Panc1 (cell line): Measurements from ENCODE around the gene ZNF132.

Source experiments
- POLR2AphosphoS5 ChIP-seq: IDR thresholded peaks from 2 replicates; pipeline ENCODE4 v1.6.1; 2012; ENCODE audit warnings: mild to moderate bottlenecking, low read depth, low read length, moderate library complexity
- TCF7L2 ChIP-seq: IDR thresholded peaks from 2 replicates; pipeline ENCODE4 v1.6.1; 2011; ENCODE audit warnings: mild to moderate bottlenecking, low read depth, low read length, inconsistent platforms
- TF ChIP-seq, protein P1 (sequence below): fragments of 450-650 bp; IDR thresholded peaks from 2 replicates; pipeline ENCODE4 v1.5.1; 2017; ENCODE audit warnings: mild to moderate bottlenecking

DNA sequence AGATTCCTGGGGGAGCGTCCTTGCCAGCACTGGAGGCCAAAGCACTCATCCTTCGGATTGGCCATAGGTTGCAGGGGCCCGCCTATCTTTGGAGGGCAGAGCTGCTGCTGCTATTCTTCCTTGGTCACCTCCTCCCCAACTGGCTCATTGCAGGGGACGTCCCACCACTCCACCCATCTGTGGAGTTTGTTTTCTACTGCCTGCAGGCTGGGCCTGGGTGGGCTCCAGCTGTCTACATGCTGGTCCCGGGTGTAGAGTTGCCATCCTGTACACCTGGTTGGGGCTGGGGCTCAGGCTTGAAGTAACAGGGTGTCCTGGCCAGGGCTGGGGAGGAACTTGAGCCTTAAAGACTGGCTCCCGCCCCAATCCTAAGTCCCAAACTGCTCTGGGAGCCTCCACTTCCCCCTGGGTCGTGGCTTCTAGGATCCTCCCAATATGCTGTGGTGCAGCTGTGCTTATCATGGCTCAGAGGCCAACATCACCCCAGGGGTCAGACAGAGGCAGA, 42.4 kb downstream of the ZNF132 start:
- TF ChIP-seq, protein P1, sequence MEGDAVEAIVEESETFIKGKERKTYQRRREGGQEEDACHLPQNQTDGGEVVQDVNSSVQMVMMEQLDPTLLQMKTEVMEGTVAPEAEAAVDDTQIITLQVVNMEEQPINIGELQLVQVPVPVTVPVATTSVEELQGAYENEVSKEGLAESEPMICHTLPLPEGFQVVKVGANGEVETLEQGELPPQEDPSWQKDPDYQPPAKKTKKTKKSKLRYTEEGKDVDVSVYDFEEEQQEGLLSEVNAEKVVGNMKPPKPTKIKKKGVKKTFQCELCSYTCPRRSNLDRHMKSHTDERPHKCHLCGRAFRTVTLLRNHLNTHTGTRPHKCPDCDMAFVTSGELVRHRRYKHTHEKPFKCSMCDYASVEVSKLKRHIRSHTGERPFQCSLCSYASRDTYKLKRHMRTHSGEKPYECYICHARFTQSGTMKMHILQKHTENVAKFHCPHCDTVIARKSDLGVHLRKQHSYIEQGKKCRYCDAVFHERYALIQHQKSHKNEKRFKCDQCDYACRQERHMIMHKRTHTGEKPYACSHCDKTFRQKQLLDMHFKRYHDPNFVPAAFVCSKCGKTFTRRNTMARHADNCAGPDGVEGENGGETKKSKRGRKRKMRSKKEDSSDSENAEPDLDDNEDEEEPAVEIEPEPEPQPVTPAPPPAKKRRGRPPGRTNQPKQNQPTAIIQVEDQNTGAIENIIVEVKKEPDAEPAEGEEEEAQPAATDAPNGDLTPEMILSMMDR, result no peak
- no peak for TF ChIP-seq TCF7L2
- no peak for TF ChIP-seq POLR2AphosphoS5
